ENCODE results near the gene MAD1L1.
"Not testable (repeated sequence)": the region's sequence is repeated elsewhere in the genome, so short reads cannot be mapped to it uniquely, and the experiment has no call there.

Gene MAD1L1

DNA sequence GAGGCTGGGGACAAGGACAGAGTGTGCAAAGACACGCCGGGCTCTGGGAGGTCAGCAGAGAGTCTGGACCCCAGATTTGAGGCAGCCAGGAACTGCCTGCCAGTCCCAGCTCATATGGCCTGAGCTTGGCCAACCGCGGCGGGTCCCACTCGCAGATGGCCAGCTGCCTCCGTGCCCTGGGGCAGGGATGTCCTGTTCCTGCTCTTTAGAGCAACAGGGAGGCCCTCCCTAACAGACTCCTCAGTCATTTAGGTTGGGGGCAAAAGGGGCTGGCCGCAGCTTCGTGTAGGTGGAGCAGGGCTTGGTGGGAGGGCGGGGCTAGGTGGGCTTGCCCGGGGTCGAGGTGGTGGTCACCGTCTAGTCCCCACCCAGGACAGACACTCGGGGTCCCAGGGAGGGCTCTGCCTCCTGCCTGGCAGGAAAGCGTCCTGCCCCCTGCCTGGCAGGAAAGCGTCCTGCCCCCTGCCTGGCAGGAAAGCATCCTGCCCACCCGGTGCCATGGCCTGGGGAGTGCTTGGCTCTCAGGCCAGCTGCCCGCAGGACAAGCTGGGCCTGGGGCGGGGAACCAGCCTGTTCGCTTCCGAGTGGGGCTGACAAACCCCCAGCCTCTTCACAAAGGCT, 393.7 kb downstream of the MAD1L1 start:
- DNase-seq = not testable (repeated sequence)

GRCh38 chr7:1838544-1838872, 394.2 kb downstream of the MAD1L1 start:
- DNase-seq = not testable (repeated sequence)

DNA sequence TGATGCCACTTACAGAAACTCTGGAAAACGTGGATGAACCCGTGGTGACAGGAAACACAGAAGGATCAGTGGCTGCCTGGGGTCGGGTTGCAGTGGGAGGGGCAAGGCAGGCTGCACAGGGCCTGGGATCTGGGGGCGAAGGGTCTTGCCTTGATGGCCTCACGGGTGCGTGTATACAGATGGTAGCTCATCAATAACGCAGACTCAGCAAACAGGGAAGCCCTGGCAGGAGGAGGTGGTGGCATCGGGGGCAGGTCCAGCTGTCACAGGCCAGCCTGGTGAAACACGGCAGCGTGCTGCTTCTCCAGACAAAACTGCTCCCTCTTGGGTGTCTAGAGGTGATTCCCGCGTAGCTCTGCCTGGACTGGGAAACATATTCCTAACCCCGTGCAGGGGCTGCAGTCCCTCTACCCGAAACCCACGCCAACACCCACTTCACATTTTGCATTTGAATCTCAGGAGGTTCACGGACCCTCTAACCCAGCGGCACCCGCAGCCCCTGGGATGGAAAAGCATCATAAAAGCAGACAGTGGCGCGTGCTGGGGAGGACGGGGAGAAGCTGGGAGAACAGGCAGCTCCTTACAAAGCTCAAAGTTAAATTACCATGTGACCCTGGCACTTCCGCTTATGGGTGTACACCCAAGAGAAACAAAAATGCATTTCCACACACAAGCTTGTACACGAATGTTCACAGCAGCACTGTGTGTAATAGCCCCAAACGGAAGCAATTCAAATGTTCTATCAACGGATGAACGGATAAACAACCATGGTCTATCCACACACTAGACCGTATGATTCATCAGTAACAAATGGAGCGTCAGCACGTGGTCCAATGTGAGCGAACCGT, 394.8 kb downstream of the MAD1L1 start:
- DNase-seq = not testable (repeated sequence)

- not testable (repeated sequence) for DNase-seq
These were observed 400.7 kb downstream of the MAD1L1 start for GRCh38 chr7:1831933-1832535.

DNA sequence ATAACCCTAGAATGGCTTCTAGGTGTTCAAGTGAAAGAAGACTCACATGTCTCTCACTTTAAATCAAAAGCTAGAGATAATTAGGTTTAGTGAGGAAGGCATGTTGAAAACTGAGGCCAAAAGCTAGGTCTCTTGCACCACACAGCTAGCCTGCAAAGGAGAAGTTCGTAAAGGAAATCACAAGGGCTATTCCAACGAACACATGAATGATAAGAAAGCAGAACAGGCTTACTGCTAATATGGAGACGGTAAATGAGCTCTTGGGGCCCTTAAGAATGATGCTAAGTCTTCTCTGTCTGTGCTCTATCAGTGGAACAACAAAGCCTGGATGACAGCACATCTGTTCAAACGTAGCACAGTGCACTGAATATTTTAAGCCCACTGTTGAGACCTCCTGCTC, 401.3 kb downstream of the MAD1L1 start:
- not testable (repeated sequence) for DNase-seq

DNA sequence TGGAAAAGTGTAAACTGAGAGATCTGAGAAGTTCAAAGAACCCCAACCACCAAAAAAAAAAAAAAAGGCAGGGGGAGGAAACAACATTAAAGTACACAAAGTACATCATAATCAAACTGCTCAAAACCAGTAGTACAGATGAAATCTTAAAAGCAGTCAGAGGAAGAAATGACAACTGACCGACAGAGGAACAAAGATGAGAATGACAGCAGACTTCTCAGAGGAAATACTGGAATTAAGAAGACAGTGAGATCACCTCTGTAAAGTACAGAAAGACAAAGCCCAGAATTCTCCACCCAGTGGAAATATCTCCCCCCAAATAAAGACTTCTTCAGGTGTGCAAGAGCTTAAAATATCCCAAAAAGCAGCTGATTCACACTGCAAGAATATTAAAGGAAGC, 403.1 kb downstream of the MAD1L1 start:
- not testable (repeated sequence) for DNase-seq

- DNase-seq = no peak
These were observed 403.6 kb downstream of the MAD1L1 start for GRCh38 chr7:1829111-1829510.

- DNase-seq = not testable (repeated sequence)
These were observed 404.6 kb downstream of the MAD1L1 start for GRCh38 chr7:1828170-1828569.

DNA sequence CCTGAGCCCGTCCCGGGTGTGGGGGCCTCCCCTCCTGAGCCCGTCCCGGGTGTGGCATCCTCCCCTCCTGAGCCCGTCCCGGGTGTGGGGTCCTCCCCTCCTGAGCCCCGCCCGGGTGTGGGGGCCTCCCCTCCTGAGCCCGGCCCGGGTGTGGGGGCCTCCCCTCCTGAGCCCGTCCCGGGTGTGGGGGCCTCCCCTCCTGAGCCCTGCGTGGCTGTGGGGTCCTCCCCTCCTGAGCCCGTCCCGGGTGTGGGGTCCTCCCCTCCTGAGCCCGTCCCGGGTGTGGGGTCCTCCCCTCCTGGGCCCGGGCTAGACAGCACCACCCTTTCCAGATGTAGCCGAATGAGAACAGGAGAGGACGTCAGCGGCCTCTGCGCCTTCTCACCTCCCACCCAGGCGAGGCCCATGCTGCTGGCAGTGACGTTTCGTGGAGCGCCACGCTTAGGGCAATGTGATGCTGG, 405.2 kb downstream of the MAD1L1 start:
- DNase-seq = not testable (repeated sequence)

DNA sequence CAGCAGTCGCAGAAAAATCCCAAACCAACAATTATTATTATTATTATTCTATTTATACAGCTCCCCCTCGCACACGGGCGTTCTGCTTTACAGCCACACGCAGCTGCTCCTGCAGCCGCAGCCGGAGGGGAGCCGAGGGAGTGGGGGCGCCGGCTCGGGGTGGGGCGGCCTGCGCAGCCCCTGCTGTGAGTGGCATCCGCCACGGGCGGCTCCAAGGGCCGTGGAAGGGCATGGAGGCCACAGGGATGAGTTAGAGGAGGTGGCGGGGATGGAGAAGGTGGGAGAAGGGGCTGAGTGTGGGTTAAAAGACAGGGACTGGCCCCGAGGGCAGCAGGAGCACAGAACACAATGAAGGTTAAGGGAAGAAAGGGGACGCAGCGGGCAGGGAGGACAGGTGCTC, 405.8 kb downstream of the MAD1L1 start:
- not testable (repeated sequence) for DNase-seq

DNA sequence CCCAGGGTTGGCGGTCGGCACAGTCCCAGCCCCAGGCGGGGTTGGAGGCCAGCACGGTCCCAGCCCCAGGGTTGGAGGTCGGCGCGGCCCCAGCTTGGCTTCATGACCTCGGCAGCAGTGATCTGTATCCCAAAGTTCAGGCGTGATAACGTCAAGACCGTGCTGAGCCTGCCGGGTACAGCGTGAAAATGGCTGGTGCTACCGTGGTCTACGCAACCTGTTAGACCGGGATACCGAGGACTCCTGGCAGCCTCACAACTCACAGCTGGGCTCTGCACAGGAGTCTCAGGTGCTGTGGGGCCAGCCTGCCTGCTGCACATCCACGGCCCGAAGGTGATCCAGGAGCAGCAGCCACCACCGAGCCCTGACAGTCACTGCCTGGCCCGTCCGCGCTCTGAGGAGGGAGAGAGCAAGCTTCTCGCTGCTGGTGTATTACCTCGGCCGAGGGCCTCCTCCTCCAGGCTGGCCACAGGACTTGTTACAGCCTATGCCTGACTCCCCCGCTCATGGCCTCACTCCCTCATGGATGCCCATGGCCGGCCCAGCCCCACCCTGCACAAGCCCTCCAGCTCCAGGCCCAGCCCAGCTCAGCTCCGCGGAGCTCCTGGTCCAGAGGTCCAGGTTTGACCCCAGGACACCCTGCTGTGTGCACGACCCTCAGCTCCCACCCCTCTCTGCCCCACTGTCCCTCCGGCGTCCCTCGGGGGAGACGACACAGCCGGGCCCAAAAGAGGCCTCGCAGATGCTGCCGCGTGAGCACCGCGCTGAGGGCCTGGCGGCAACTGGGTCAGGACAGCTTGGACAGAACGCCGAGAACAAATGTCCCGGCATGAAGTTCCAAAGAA, 406.6 kb downstream of the MAD1L1 start:
- DNase-seq = no peak

DNA sequence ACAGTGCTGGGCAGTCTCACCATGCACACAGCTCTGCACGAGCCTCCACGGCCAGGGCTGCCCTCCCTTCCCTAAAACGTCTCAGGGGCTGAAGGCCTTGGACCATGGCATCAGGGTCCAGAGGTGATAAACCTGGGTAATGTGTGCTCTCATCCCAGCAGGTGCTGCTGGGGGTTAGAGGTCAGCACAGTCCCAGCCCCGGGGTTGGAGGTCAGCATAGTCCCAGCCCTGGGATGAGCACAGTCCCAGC, 407.2 kb downstream of the MAD1L1 start:
- not testable (repeated sequence) for DNase-seq

GRCh38 chr7:1824882-1825646, 407.7 kb downstream of the MAD1L1 start:
- DNase-seq = not testable (repeated sequence)

DNA sequence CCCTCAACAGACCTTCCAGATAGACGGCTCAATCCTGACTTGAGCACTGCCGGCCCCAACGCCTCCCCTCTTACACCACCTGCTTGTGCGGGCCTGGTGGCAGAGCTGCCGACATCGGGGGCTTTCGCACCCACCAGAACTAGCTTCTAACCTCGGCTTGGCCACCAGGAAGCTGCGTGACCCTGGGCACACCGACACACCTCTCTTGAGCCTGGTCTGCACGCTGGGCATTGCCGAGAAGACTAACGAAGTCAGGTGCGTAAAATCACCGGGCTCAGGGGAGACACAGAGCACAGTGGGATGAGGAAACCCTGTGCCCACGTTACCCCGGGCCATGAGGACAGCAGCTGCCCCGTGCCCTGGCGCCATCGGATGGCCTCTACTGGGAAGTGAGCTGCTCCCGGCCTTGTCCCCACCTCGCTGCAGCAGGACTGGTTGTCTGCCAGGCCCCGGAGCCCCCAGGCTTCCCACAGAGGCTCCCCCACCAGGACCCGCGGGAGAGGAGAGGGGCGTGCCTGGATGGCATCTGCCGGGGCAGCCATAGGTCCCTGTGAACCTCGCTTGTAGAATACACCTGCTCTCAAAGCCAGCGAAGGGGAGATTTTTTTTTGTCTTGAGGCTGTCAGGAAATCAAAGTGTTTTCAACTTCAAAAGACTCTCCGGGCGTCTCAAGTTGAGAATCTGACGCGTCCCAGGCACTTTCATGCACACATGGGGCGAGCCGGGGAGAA, 408.4 kb downstream of the MAD1L1 start:
- not testable (repeated sequence) for DNase-seq

DNA sequence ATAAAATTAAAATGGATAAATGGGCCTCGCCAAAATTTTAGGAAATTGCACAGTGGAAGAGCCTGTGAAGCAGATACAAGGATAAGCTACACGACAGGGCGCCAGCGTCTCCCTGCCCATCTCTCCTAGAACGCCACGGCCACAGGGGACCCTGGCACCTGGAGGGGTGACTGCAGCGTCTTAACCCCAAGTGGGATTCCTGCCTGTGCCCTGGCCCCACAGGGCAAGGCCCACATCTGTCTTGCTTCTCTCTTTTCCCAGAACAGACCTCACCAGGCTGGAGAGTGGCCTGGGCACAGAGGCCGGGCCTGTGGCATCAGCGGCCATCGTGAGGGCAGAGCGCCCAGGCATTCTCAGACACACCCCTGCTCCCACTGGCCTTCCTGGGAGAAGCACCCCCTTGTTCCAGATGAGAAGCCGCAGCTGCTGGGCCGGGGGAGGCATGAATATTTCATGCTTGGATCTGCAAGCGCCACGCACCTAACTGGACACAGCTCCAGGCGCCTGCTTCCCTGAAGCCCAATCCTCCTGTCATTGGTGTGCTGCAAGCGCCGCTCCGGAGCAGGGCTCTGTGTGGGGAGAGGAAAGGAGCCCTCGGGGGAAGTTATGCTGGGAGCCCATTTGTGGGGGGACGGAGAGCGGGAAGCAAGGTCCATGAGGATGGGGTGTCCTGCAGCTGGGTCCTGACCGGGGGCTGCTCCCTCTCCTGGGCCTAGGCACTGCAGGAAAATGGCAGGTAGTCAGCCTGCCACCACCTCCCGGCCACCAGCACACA, 409.2 kb downstream of the MAD1L1 start:
- DNase-seq = no peak

DNA sequence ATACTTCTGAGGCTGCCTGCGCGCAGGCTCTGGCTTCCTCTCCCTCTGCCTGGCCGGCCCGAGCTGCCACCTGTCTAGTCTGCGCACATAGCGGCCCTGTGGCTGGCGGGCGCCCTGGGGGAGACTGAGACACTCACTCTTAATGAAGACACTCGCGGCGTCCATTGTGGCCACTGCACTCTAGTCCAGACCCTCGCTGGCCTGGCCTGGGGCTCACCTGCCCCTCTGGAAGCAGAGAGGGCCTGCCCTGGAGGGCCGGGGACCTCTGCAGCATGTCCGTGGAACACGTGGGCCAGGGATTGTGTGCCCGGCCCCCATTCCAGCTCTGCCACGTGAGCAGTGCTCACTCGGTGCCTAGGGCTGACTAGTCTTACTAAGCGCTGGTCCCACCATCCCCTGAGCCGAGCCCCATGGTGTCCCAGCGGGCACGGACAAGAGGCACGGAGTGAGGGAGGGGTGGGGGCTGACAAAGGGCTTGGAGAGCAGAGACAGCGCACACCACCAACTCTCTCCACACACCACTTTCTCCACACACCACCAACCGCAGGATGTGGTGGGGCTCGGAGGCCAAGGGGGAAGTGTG, 413.4 kb downstream of the MAD1L1 start:
- DNase-seq = no peak

DNA sequence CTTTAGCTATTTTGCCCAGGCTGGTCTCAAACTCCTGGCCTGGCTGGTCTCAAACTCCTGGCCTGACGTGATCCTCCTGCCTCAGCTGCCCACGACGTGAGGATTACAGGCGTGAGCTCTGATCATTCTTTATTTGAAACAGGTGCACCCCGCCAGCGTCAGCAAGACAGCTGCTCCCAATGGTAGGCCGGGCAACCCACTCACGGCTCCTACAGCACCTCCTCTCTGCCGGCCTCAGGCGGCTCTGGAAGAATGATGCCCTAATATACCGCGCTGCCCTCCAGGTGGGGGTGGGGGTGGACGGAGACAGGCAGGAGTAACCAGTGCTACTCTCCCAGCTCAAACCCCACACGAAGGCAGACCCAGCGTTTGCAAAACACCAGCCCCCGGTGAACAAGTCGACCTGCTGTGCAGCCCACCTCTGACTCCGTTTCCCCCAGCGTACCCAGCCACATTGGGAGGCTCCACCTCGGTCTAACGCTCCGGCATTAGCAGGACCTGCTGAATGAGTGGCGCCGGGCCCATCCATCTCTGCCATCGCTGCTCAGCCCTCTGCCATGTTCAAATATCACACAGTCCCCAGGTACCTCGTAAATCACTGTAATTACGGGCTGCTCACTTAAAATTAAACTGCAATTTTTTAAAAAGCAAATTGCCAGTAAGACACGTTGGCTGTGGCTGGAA, 414.0 kb downstream of the MAD1L1 start:
- DNase-seq = peak; percentile 67

GRCh38 chr7:1817061-1817712, 415.6 kb downstream of the MAD1L1 start:
- DNase-seq = no peak

- DNase-seq = not testable (repeated sequence)
These were observed 416.3 kb downstream of the MAD1L1 start for GRCh38 chr7:1816451-1816850.

Data from NCI-H1436 (cell line).